IMR-90 (cell line): Measurements from ENCODE around the gene GRM5. TPM values are rescaled to one million over a fixed set of nuclear protein-coding genes. Genes with fewer than 3 reads are reported as not detected.

Source experiments
- ATAC-seq: fragments of 200-7000 bp; cut with Tn5 transposase; 2 replicates; pipeline ENCODE4 v1.9.1; 2020; ENCODE audit warnings: low read depth, mild to moderate bottlenecking, moderate library complexity
- BruUV-seq: library from RNA; stranded (reverse); fragments of 400-500 nt; replicated peaks from 2 replicates; lab custom pipeline; 2021; lab: Mats Ljungman, UMichigan
- CTCF ChIA-PET: fragments of 300-600 bp; formaldehyde crosslinking; extraction: SDS; loops from one replicate; lab custom pipeline; 2021; ENCODE audit warnings: antibody characterized with exemption; lab: Yijun Ruan, JAX
- POLR2A ChIA-PET: fragments of 300-600 bp; sonication (Branson Sonifier 250); formaldehyde crosslinking; loops from one replicate; lab custom pipeline; 2022; ENCODE audit warnings: antibody characterized with exemption; ENCODE audit not compliant: unreplicated experiment; lab: Charles Lee
- DNase-seq: peaks from one replicate; pipeline ENCODE4 v3.0.0; 2013
- H2AFZ ChIP-seq: replicated peaks from 2 replicates; pipeline ENCODE3; 2013; ENCODE audit warnings: low read length, mild to moderate bottlenecking; ENCODE audit not compliant: poor library complexity
- H2AK5ac ChIP-seq: 2 replicates; pipeline ENCODE4 v1.6.1; 2013; ENCODE audit warnings: low read depth, low read length, inconsistent platforms
- H2AK9ac ChIP-seq: replicated peaks from 2 replicates; pipeline ENCODE3; 2013; ENCODE audit warnings: mild to moderate bottlenecking, low read depth, low read length, moderate library complexity; ENCODE audit not compliant: poor library complexity
- H2BK120ac ChIP-seq: 2 replicates; pipeline ENCODE4 v1.6.1; 2013; ENCODE audit warnings: low read depth, low read length, inconsistent platforms
- H2BK15ac ChIP-seq: 3 replicates; pipeline ENCODE4 v1.6.1; 2013; ENCODE audit warnings: low read depth, low read length, inconsistent platforms
- H2BK20ac ChIP-seq: 2 replicates; pipeline ENCODE4 v1.6.1; 2013; ENCODE audit warnings: low read depth, mild to moderate bottlenecking, inconsistent platforms, low read length, moderate library complexity
- H2BK5ac ChIP-seq: 2 replicates; pipeline ENCODE4 v1.6.1; 2013; ENCODE audit warnings: mild to moderate bottlenecking, low read depth, low read length, inconsistent platforms; ENCODE audit not compliant: poor library complexity, severe bottlenecking
- H3K14ac ChIP-seq: replicated peaks from 2 replicates; pipeline ENCODE4 v1.6.1; 2013; ENCODE audit warnings: low read depth, low read length, inconsistent platforms
- H3K18ac ChIP-seq: 2 replicates; pipeline ENCODE4 v1.6.1; 2013; ENCODE audit warnings: low read depth, low read length, control low read depth
- H3K23ac ChIP-seq: 2 replicates; pipeline ENCODE4 v1.6.1; 2013; ENCODE audit warnings: low read depth, low read length, inconsistent platforms
- H3K27ac ChIP-seq: 2 replicates; pipeline ENCODE4 v1.5.1; 2013; ENCODE audit warnings: mild to moderate bottlenecking, control low read depth, low read length; ENCODE audit not compliant: insufficient read depth
- H3K27me3 ChIP-seq: 2 replicates; pipeline ENCODE4 v1.6.1; 2013; ENCODE audit warnings: low read length; ENCODE audit not compliant: control insufficient read depth, insufficient read depth
- H3K36me3 ChIP-seq: 2 replicates; pipeline ENCODE4 v1.6.1; 2013; ENCODE audit warnings: low read length, mixed read lengths; ENCODE audit not compliant: control insufficient read depth, insufficient read depth
- H3K4ac ChIP-seq: 2 replicates; pipeline ENCODE4 v1.6.1; 2013; ENCODE audit warnings: low read depth, low read length, inconsistent platforms
- H3K4me1 ChIP-seq: 2 replicates; pipeline ENCODE4 v1.6.1; 2013; ENCODE audit warnings: low read length, mixed read lengths; ENCODE audit not compliant: control insufficient read depth, insufficient read depth
- H3K4me2 ChIP-seq: 2 replicates; pipeline ENCODE4 v1.6.1; 2013; ENCODE audit warnings: low read depth, mild to moderate bottlenecking, control low read depth, low read length, moderate library complexity
- H3K4me3 ChIP-seq: 2 replicates; pipeline ENCODE4 v1.5.1; 2013; ENCODE audit warnings: low read depth, mild to moderate bottlenecking, control low read depth, low read length, moderate library complexity; ENCODE audit not compliant: insufficient read depth
- H3K56ac ChIP-seq: 2 replicates; pipeline ENCODE4 v1.6.1; 2013; ENCODE audit warnings: low read length, inconsistent platforms; ENCODE audit not compliant: insufficient read depth; ENCODE audit errors: extremely low read depth
- H3K79me1 ChIP-seq, 2 experiments: 2 replicates each; pipeline ENCODE4 v1.6.1; 2013; ENCODE audit warnings: low read length in 2 of 2, inconsistent platforms in 1 of 2, low read depth in 1 of 2
- H3K9ac ChIP-seq: 2 replicates; pipeline ENCODE4 v1.6.1; 2013; ENCODE audit warnings: low read depth, low read length, control low read depth
- H3K9me1 ChIP-seq: 2 replicates; pipeline ENCODE4 v1.6.1; 2013; ENCODE audit warnings: low read length, inconsistent platforms; ENCODE audit not compliant: insufficient read depth
- H3K9me3 ChIP-seq: 2 replicates; pipeline ENCODE4 v1.6.1; 2013; ENCODE audit warnings: low read length; ENCODE audit not compliant: control insufficient read depth, insufficient read depth
- H4K20me1 ChIP-seq: 2 replicates; pipeline ENCODE4 v1.6.1; 2013; ENCODE audit warnings: low read length, inconsistent platforms; ENCODE audit not compliant: insufficient read depth
- H4K5ac ChIP-seq: 2 replicates; pipeline ENCODE4 v1.6.1; 2013; ENCODE audit warnings: mild to moderate bottlenecking, low read depth, low read length, control low read depth
- H4K8ac ChIP-seq, 2 experiments: 2 replicates each; pipeline ENCODE4 v1.6.1; 2013; ENCODE audit warnings: low read depth in 2 of 2, low read length in 2 of 2, control low read depth in 1 of 2, inconsistent platforms in 1 of 2
- H4K91ac ChIP-seq: 2 replicates; pipeline ENCODE4 v1.6.1; 2013; ENCODE audit warnings: low read depth, low read length, inconsistent platforms; ENCODE audit not compliant: insufficient read depth
- BHLHE40 ChIP-seq: fragments of 150-350 bp; IDR thresholded peaks from 2 replicates; pipeline ENCODE4 v1.6.1; 2016; ENCODE audit warnings: mild to moderate bottlenecking, low read depth, low read length
- WGBS, 2 experiments: methylation state at CpG; one replicate each; pipeline versions ENCODE4 v1.1.5 to v1.1.7; 2013; ENCODE audit warnings: missing lambda C conversion rate in 2 of 2; ENCODE audit not compliant: insufficient read length in 1 of 2; ENCODE audit errors: extremely low coverage in 2 of 2; 5-methylcytosine and 5-hydroxymethylcytosine counted together
- dilution Hi-C: fragments of 300-500 bp; cut with HindIII; formaldehyde crosslinking; loops from one replicate; pipeline ENCODE4 v1.14.3; 2018; ENCODE audit warnings: low sequenced_read_pairs; ENCODE audit not compliant: unreplicated experiment
- in situ Hi-C: fragments of 300-500 bp; cut with MboI; formaldehyde crosslinking; loops from 3 replicates; pipeline ENCODE4 v1.14.3; 2019; ENCODE audit warnings: low sequenced_read_pairs, inconsistent platforms, mixed read lengths
- intact Hi-C: fragments of 100-400 bp; cut with micrococcal nuclease; formaldehyde crosslinking; loops from 2 replicates; pipeline ENCODE4 v1.10.0; 2022
- polyA plus RNA-seq, 3 experiments: library from polyadenylated mRNA; depleted of rRNA; stranded (reverse); fragments of >200 nt; gene quantifications; 2 replicates each; pipeline ENCODE4 v1.2.3, GENCODE V29; 2012; ENCODE audit warnings: low replicate concordance in 1 of 3
- total RNA-seq: library from RNA; depleted of rRNA; stranded (reverse); fragments of >200 nt; gene quantifications from 2 replicates; pipeline ENCODE4 v1.2.3, GENCODE V29; 2012

GRM5 gene
- total and polyA plus RNA-seq, 2 of the 4 experiments (the other 2 are of a cell fraction) = under 0.01 TPM

DNA sequence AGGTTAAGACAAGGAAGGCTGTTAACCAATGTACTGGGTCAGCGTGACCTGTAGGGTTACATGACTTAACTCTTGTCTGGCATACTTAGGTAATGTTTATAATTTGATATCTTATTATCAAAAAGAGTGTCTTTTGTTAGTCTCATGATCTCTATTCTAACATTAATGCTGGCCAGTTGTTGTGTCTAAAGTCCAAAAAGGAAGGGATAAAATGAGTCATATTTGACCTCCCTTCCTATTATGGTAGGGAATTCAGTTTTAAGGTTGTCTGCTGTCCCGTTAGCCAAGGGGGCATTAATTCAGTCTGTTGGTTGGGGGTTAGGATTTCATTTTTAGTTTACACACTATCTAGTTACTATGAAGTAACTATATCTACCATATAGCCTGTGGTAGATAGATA, 364.0 kb downstream of the GRM5 start:
- Histone ChIP-seq H3K9me3 (no peaks in the 10 kb centered on the region), H3K79me1 (no peaks in the 10 kb centered on the region), H3K4ac (no peak overlapping the region), H3K4me1 (no peaks in the 10 kb centered on the region), H4K20me1 (no peaks in the 10 kb centered on the region), H2AFZ (no peak overlapping the region), H4K91ac (no peak overlapping the region), H2AK9ac (no peak overlapping the region), H2BK15ac (no peak overlapping the region), H3K14ac (no peak overlapping the region), H3K56ac (no peak overlapping the region), H4K8ac (no peak overlapping the region), H3K9ac (no peak overlapping the region), H2BK120ac (no peak overlapping the region), H2AK5ac (no peak overlapping the region), H3K27me3 (no peaks in the 10 kb centered on the region), H3K9me1 (no peaks in the 10 kb centered on the region), H2BK20ac (no peak overlapping the region), H3K4me2 (no peak overlapping the region), H3K18ac (no peak overlapping the region), H2BK5ac (no peak overlapping the region), H3K4me3 (no peak overlapping the region), H3K36me3 (no peaks in the 10 kb centered on the region), H4K5ac (no peak overlapping the region), H3K27ac (no peak overlapping the region), H3K23ac (no peak overlapping the region)
- ChIA-PET POLR2A (no interaction called here), CTCF (no interaction called here)
- no peak for ATAC-seq
- intact Hi-C loops = no loop called here
- in situ Hi-C loops = no loop called here
- no peak for TF ChIP-seq BHLHE40
- no CpG with 5 or more reads among the region's 2 CpGs for WGBS, 2 experiments
- DNase-seq = no peak
- dilution Hi-C loops = no loop called here
- no TSS peak for BruUV-seq
